ENCODE results near the gene PITPNM1.
A peak's percentile ranks its signal among the peaks of the same experiment; 100 is the strongest.
"Not testable (repeated sequence)": the region's sequence is repeated elsewhere in the genome, so short reads cannot be mapped to it uniquely, and the experiment has no call there.

Gene PITPNM1

GRCh38 chr11:67522844-67523555, 17.8 kb upstream of the PITPNM1 start, which contains the start of gene CABP2:
Gene CABP2 (minus strand): TSS chr11:67523446. CDS start chr11:67523326, 120 bp downstream.
- no peak for DNase-seq

GRCh38 chr11:67522338-67522737, 17.2 kb upstream of the PITPNM1 start:
- DNase-seq, result no peak

- no peak for DNase-seq
These were observed 16.8 kb upstream of the PITPNM1 start for GRCh38 chr11:67521924-67522323.

- no peak for DNase-seq
These were observed 16.0 kb upstream of the PITPNM1 start for GRCh38 chr11:67520856-67521824.

GRCh38 chr11:67519726-67520125, 14.6 kb upstream of the PITPNM1 start:
- no peak for DNase-seq

GRCh38 chr11:67517784-67518552, 12.8 kb upstream of the PITPNM1 start:
- DNase-seq, result no peak

- no peak for DNase-seq
These were observed 11.6 kb upstream of the PITPNM1 start for GRCh38 chr11:67516806-67517205.

- DNase-seq, result no peak
These were observed 9.0 kb upstream of the PITPNM1 start for GRCh38 chr11:67514116-67514515.

- not testable (repeated sequence) for DNase-seq
These were observed 6.4 kb upstream of the PITPNM1 start for GRCh38 chr11:67511558-67511957.

GRCh38 chr11:67510023-67510345, 4.8 kb upstream of the PITPNM1 start:
- DNase-seq, result no peak

- peak; percentile 100 for DNase-seq
These were observed 3.4 kb upstream of the PITPNM1 start for GRCh38 chr11:67508486-67509121.

- DNase-seq, result peak; percentile 99
These were observed 2.8 kb upstream of the PITPNM1 start, which contains the start of gene CDK2AP2 for GRCh38 chr11:67507864-67508485. Gene CDK2AP2 (minus strand): TSS chr11:67508162. CDS start chr11:67508082, 80 bp downstream.

- no peak for DNase-seq
These were observed 2.2 kb upstream of the PITPNM1 start for GRCh38 chr11:67507242-67507863.

GRCh38 chr11:67506426-67507051, 1.4 kb upstream of the PITPNM1 start:
- DNase-seq, result no peak

- DNase-seq, result peak; percentile 96
These were observed 638 bp upstream of the PITPNM1 start for GRCh38 chr11:67505605-67506396.

- DNase-seq, result peak; percentile 40
These were observed 886 bp downstream of the PITPNM1 start for GRCh38 chr11:67504005-67504949.

- DNase-seq, result no peak
These were observed 1.8 kb downstream of the PITPNM1 start for GRCh38 chr11:67503119-67504004.
